SK-N-MC (cell line): Measurements from ENCODE around the gene MFGE8.

ENCODE experiments used
- DNase-seq: peaks from one replicate; pipeline ENCODE4 v3.0.0-alpha.2; 2011; ENCODE audit warnings: low read depth, low spot score
- H3K27ac ChIP-seq: fragments of 200-600 bp; sonication (generic); 2 replicates; pipeline ENCODE4 v1.5.1; 2016; ENCODE audit warnings: mixed run types
- H3K36me3 ChIP-seq: fragments of 200-600 bp; sonication (generic); 2 replicates; pipeline ENCODE4 v1.6.1; 2017; ENCODE audit warnings: antibody characterized with exemption, low read length, mixed read lengths; ENCODE audit not compliant: insufficient read depth
- H3K4me3 ChIP-seq: fragments of 200-600 bp; sonication (generic); 2 replicates; pipeline ENCODE4 v1.5.1; 2016
- H3K9ac ChIP-seq: fragments of 200-600 bp; sonication (generic); 2 replicates; pipeline ENCODE4 v1.8.0; 2017; ENCODE audit warnings: mixed run types, mixed read lengths; ENCODE audit not compliant: insufficient read length
- H3K9me3 ChIP-seq: fragments of 200-600 bp; sonication (generic); 2 replicates; pipeline ENCODE4 v1.6.1; 2017; ENCODE audit warnings: low read depth, mild to moderate bottlenecking, antibody characterized with exemption, low read length, moderate library complexity, mixed read lengths
- EZH2 ChIP-seq: fragments of 200-600 bp; sonication (generic); IDR thresholded peaks from one replicate; pipeline ENCODE4 v1.6.1; 2017; ENCODE audit warnings: antibody characterized with exemption
- FOXP2 ChIP-seq: optimal IDR thresholded peaks from 2 replicates; pipeline ENCODE3; 2011; ENCODE audit warnings: mild to moderate bottlenecking, moderate library complexity; ENCODE audit not compliant: insufficient read depth; ENCODE audit errors: extremely low read length, control extremely low read depth
- POLR2AphosphoS5 ChIP-seq: IDR thresholded peaks from 2 replicates; pipeline ENCODE4 v1.6.1; 2012; ENCODE audit warnings: mild to moderate bottlenecking, low read depth, low read length, borderline replicate concordance

Gene MFGE8

GRCh38 chr15:88913017-88913849 lies at the start of gene MFGE8:
Gene MFGE8 (minus strand): TSS chr15:88913379. CDS start chr15:88913319, 60 bp downstream.
- H3K9me3 ChIP-seq: no peaks in the 10 kb centered on the region
- no peak for DNase-seq
- no peaks in the 10 kb centered on the region; the same call in 1 of the 2 replicates for H3K36me3 ChIP-seq
- H3K9ac ChIP-seq: peak within 1 kb of the TSS; percentile 71
- H3K27ac ChIP-seq: peak within 1 kb of the TSS; percentile 50; the same call in 1 of the 2 replicates
- H3K4me3 ChIP-seq: peak within 1 kb of the TSS; percentile 87
- TF ChIP-seq EZH2 (no peak), POLR2AphosphoS5 (peak; percentile 73), FOXP2 (peak; percentile 69)

GRCh38 chr15:88959445-88959844 lies 46.3 kb upstream of the MFGE8 start:
- H3K9me3 ChIP-seq: no peaks in the 10 kb centered on the region
- H3K4me3 ChIP-seq: no peak overlapping the region
- no peak overlapping the region for H3K27ac ChIP-seq
- DNase-seq: no peak
- TF ChIP-seq EZH2: no peak
- no peak for TF ChIP-seq POLR2AphosphoS5
- TF ChIP-seq FOXP2: no peak
- no peak overlapping the region for H3K9ac ChIP-seq
- no peaks in the 10 kb centered on the region for H3K36me3 ChIP-seq

- Histone ChIP-seq H3K9me3 (no peaks in the 10 kb centered on the region), H3K4me3 (no peak overlapping the region), H3K36me3 (no peaks in the 10 kb centered on the region), H3K27ac (no peak overlapping the region), H3K9ac (no peak overlapping the region)
- TF ChIP-seq FOXP2: no peak
- no peak for TF ChIP-seq EZH2
- TF ChIP-seq POLR2AphosphoS5: no peak
- DNase-seq: no peak
These were observed 43.7 kb upstream of the MFGE8 start for GRCh38 chr15:88956906-88957305.

- no peak overlapping the region for H3K27ac ChIP-seq
- TF ChIP-seq EZH2: no peak
- TF ChIP-seq POLR2AphosphoS5: no peak
- no peak for TF ChIP-seq FOXP2
- no peaks in the 10 kb centered on the region for H3K9me3 ChIP-seq
- H3K36me3 ChIP-seq: no peaks in the 10 kb centered on the region
- no peak overlapping the region for H3K4me3 ChIP-seq
- no peak for DNase-seq
- H3K9ac ChIP-seq: no peak overlapping the region
These were observed 43.1 kb upstream of the MFGE8 start for GRCh38 chr15:88956263-88956662.

GRCh38 chr15:88954431-88955277 lies 41.5 kb upstream of the MFGE8 start:
- Histone ChIP-seq H3K9me3 (no peaks in the 10 kb centered on the region), H3K36me3 (no peaks in the 10 kb centered on the region), H3K27ac (no peak overlapping the region), H3K9ac (no peak overlapping the region), H3K4me3 (no peak overlapping the region)
- TF ChIP-seq EZH2 (no peak), POLR2AphosphoS5 (no peak), FOXP2 (no peak)
- no peak for DNase-seq

- H3K4me3 ChIP-seq: no peak overlapping the region
- DNase-seq: no peak
- no peak overlapping the region for H3K27ac ChIP-seq
- H3K9me3 ChIP-seq: no peaks in the 10 kb centered on the region
- no peak for TF ChIP-seq EZH2
- no peak for TF ChIP-seq FOXP2
- no peak for TF ChIP-seq POLR2AphosphoS5
- no peak overlapping the region for H3K9ac ChIP-seq
- H3K36me3 ChIP-seq: no peaks in the 10 kb centered on the region
These were observed 37.5 kb upstream of the MFGE8 start for GRCh38 chr15:88950600-88951160.

- TF ChIP-seq FOXP2 (no peak), EZH2 (no peak), POLR2AphosphoS5 (no peak)
- no peak for DNase-seq
- no peak overlapping the region for H3K4me3 ChIP-seq
- H3K9me3 ChIP-seq: no peaks in the 10 kb centered on the region
- H3K36me3 ChIP-seq: no peaks in the 10 kb centered on the region
- H3K27ac ChIP-seq: no peak overlapping the region
- no peak overlapping the region for H3K9ac ChIP-seq
These were observed 36.7 kb upstream of the MFGE8 start for GRCh38 chr15:88949734-88950400.
